Measurements from ENCODE around the gene HM13.

The HM13 gene

DNA sequence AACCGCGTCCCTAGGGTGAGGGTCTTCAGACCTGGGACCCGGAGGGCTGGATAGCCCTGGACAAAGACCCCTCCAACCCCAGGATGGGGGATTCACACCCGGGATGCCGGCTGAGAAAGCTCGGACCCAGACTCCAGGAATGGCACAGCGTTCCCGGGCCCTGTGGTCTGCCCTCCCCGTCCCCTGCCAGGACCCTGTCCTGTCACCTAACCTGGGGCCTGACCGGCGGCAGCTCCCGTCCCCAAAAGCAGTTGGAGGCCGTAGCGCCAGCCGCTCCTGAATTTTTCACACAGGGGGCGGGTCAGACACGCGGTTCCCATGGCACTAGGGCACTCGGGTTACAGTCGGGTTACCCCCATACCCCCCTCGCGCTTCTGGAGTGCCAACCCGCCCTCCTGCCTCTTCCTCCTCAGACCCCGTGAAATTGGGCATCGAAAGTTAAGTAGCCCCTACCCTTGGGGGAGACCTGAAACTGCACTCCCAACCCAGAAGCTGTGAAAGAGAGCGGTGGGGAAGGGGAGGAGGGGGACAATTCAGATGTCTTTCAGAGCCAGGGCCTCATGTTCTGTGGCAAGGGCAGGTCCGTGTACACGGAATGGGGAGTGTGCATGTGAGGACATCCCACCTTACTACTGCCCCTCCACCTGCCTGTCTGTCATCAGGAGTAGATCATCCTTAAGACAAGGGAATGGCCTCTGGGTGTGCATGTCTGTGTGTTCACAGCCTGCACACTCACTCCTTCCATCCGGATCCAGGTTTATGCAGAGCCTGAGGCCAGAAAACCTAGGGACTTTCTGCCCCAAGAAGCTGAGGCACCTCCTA lies 38.6 kb upstream of the HM13 start:
- H3K18ac ChIP-seq (ENCODE audit: low read length) = no peak overlapping the region
- H2BK5ac ChIP-seq (ENCODE audit: low read length) = no peak overlapping the region
- no peak overlapping the region for H4K91ac ChIP-seq (ENCODE audit: low read depth, low read length, poor library complexity)
- H3K27me3 ChIP-seq (ENCODE audit: control insufficient read depth in 3 of 3, insufficient read depth in 3 of 3, low read depth in 1 of 3, low read length in 3 of 3) = peaks cover 0 to 12% (median 0%) of the 10 kb centered on the region in 3 experiments
- H2AK5ac ChIP-seq (ENCODE audit: low read depth, low read length) = no peak overlapping the region
- H2BK120ac ChIP-seq (ENCODE audit: low read depth, low read length) = no peak overlapping the region
- DNase-seq (ENCODE audit: low spot score) = no peak
- H2BK12ac ChIP-seq (ENCODE audit: low read length) = no peak overlapping the region
- no peaks in the 10 kb centered on the region for H3K4me1 ChIP-seq (ENCODE audit: control insufficient read depth in 2 of 2, insufficient read depth in 1 of 2, low read depth in 1 of 2, low read length in 2 of 2)
- H3K9ac ChIP-seq (ENCODE audit: low read depth, low read length, poor library complexity) = no peak overlapping the region
- H3K4ac ChIP-seq (ENCODE audit: low read length) = no peak overlapping the region
- H3K9me3 ChIP-seq (replicated peaks in 1 of 2; ENCODE audit: control insufficient read depth in 2 of 2, insufficient read depth in 1 of 2, low read depth in 1 of 2, low read length in 2 of 2) = peaks cover 0 to 36% of the 10 kb centered on the region in 2 donors
- H3K36me3 ChIP-seq (replicated peaks in 1 of 2; ENCODE audit: control insufficient read depth in 2 of 2, insufficient read depth in 2 of 2, low read length in 2 of 2) = no peaks in the 10 kb centered on the region
- no peak overlapping the region for H2AFZ ChIP-seq (ENCODE audit: low read length)
- no peak overlapping the region for H2BK15ac ChIP-seq (ENCODE audit: low read length)
- H3K27ac ChIP-seq (replicated peaks; ENCODE audit: low read length) = no peak overlapping the region
- H3K14ac ChIP-seq (ENCODE audit: low read length) = no peak overlapping the region
- no peak overlapping the region for H4K8ac ChIP-seq (ENCODE audit: low read depth, low read length)
- H3K4me2 ChIP-seq (ENCODE audit: insufficient read depth, low read length, poor library complexity, severe bottlenecking) = no peak overlapping the region
- no peak overlapping the region for H3K23ac ChIP-seq (ENCODE audit: low read depth, low read length, poor library complexity)
- WGBS, 2 donors (ENCODE audit: extremely low coverage in 2 of 2, insufficient read length in 2 of 2, insufficient replicate concordance in 1 of 2) = no CpG with 5 or more reads among the region's 29 CpGs
- H3K79me1 ChIP-seq (ENCODE audit: low read depth, low read length) = no peaks in the 10 kb centered on the region
- H3K4me3 ChIP-seq (ENCODE audit: low read length in 2 of 2) = no peak overlapping the region

DNA sequence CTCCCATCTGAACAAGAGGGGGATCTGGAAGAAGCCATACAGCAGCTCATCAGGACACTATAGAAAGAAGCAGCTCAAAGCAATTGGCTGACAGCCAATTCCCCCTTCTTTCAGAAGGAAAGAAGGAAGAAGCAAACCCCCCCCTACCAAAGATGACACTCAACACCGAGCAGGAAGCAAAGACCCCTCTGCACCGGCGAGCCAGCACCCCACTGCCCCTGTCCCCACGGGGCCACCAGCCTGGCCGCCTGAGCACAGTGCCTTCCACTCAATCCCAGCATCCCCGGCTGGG lies 38.0 kb upstream of the HM13 start:
- H3K4me2 ChIP-seq (ENCODE audit: insufficient read depth, low read length, poor library complexity, severe bottlenecking) = no peak overlapping the region

DNA sequence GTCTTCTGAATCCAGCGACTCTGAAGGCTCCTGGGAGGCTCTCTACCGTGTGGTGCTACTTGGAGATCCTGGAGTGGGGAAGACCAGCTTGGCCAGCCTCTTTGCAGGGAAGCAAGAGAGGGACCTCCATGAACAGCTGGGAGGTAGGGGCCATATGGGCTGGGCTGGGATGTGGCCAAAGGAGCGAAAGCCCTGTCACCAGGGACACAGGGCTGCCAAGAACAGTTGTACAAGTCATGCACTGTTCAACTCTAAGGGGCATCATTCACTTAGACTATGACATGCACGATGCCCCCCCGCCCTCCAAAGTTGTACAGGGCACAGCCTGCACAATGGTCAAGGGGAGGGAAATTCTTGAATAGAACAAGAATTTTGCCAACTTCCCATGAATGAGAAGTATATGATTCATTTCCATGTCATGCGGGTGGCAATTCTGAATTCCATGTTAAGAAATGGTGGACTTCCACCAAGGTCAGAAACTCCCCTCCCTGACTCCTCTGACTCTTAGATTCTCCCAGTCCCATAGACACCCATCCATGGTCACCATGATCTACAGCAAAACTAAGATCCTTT lies 37.5 kb upstream of the HM13 start:
- Histone ChIP-seq H2AK5ac (ENCODE audit: low read depth, low read length) (no peak overlapping the region), H4K91ac (ENCODE audit: low read depth, low read length, poor library complexity) (no peak overlapping the region), H3K4ac (ENCODE audit: low read length) (no peak overlapping the region), H2BK120ac (ENCODE audit: low read depth, low read length) (no peak overlapping the region), H3K23ac (ENCODE audit: low read depth, low read length, poor library complexity) (no peak overlapping the region), H2BK12ac (ENCODE audit: low read length) (no peak overlapping the region), H3K18ac (ENCODE audit: low read length) (no peak overlapping the region), H3K79me1 (ENCODE audit: low read depth, low read length) (no peaks in the 10 kb centered on the region), H3K27me3 (ENCODE audit: control insufficient read depth in 3 of 3, insufficient read depth in 3 of 3, low read depth in 1 of 3, low read length in 3 of 3) (peaks cover 0 to 12% (median 0%) of the 10 kb centered on the region in 3 experiments), H4K8ac (ENCODE audit: low read depth, low read length) (no peak overlapping the region), H3K9ac (ENCODE audit: low read depth, low read length, poor library complexity) (no peak overlapping the region), H3K4me1 (ENCODE audit: control insufficient read depth in 2 of 2, insufficient read depth in 1 of 2, low read depth in 1 of 2, low read length in 2 of 2) (no peaks in the 10 kb centered on the region), H3K36me3 (replicated peaks in 1 of 2; ENCODE audit: control insufficient read depth in 2 of 2, insufficient read depth in 2 of 2, low read length in 2 of 2) (no peaks in the 10 kb centered on the region), H3K4me3 (ENCODE audit: low read length in 2 of 2) (no peak overlapping the region), H3K14ac (ENCODE audit: low read length) (no peak overlapping the region), H2BK15ac (ENCODE audit: low read length) (no peak overlapping the region), H2BK5ac (ENCODE audit: low read length) (no peak overlapping the region), H3K27ac (replicated peaks; ENCODE audit: low read length) (no peak overlapping the region), H2AFZ (ENCODE audit: low read length) (no peak overlapping the region), H3K9me3 (replicated peaks in 1 of 2; ENCODE audit: control insufficient read depth in 2 of 2, insufficient read depth in 1 of 2, low read depth in 1 of 2, low read length in 2 of 2) (peaks cover 0 to 37% of the 10 kb centered on the region in 2 donors), H3K4me2 (ENCODE audit: insufficient read depth, low read length, poor library complexity, severe bottlenecking) (no peak overlapping the region)
- WGBS, 2 donors (ENCODE audit: extremely low coverage in 2 of 2, insufficient read length in 2 of 2, insufficient replicate concordance in 1 of 2) = no CpG with 5 or more reads among the region's 6 CpGs
- no peak for DNase-seq (ENCODE audit: low spot score)

More for the DNA sequence above, 38.0 kb upstream of the HM13 start:
- H4K8ac ChIP-seq (ENCODE audit: low read depth, low read length) = no peak overlapping the region
- no peak overlapping the region for H3K23ac ChIP-seq (ENCODE audit: low read depth, low read length, poor library complexity)
- no peak overlapping the region for H2BK12ac ChIP-seq (ENCODE audit: low read length)
- no peak overlapping the region for H3K27ac ChIP-seq (replicated peaks; ENCODE audit: low read length)
- peaks cover 0 to 36% of the 10 kb centered on the region in 2 donors for H3K9me3 ChIP-seq (replicated peaks in 1 of 2; ENCODE audit: control insufficient read depth in 2 of 2, insufficient read depth in 1 of 2, low read depth in 1 of 2, low read length in 2 of 2)
- H3K36me3 ChIP-seq (replicated peaks in 1 of 2; ENCODE audit: control insufficient read depth in 2 of 2, insufficient read depth in 2 of 2, low read length in 2 of 2) = no peaks in the 10 kb centered on the region
- H3K9ac ChIP-seq (ENCODE audit: low read depth, low read length, poor library complexity) = no peak overlapping the region
- H2BK15ac ChIP-seq (ENCODE audit: low read length) = no peak overlapping the region
- no CpG with 5 or more reads among the region's 6 CpGs for WGBS, 2 donors (ENCODE audit: extremely low coverage in 2 of 2, insufficient read length in 2 of 2, insufficient replicate concordance in 1 of 2)
- no peak overlapping the region for H2AK5ac ChIP-seq (ENCODE audit: low read depth, low read length)
- no peak overlapping the region for H3K4ac ChIP-seq (ENCODE audit: low read length)
- no peaks in the 10 kb centered on the region for H3K4me1 ChIP-seq (ENCODE audit: control insufficient read depth in 2 of 2, insufficient read depth in 1 of 2, low read depth in 1 of 2, low read length in 2 of 2)
- no peak overlapping the region for H3K18ac ChIP-seq (ENCODE audit: low read length)
- H2AFZ ChIP-seq (ENCODE audit: low read length) = no peak overlapping the region
- no peak overlapping the region for H2BK120ac ChIP-seq (ENCODE audit: low read depth, low read length)
- H4K91ac ChIP-seq (ENCODE audit: low read depth, low read length, poor library complexity) = no peak overlapping the region
- DNase-seq (ENCODE audit: low spot score) = no peak
- no peak overlapping the region for H3K4me3 ChIP-seq (ENCODE audit: low read length in 2 of 2)
- no peak overlapping the region for H2BK5ac ChIP-seq (ENCODE audit: low read length)
- no peak overlapping the region for H3K14ac ChIP-seq (ENCODE audit: low read length)
- H3K79me1 ChIP-seq (ENCODE audit: low read depth, low read length) = no peaks in the 10 kb centered on the region
- peaks cover 0 to 12% (median 0%) of the 10 kb centered on the region in 3 experiments for H3K27me3 ChIP-seq (ENCODE audit: control insufficient read depth in 3 of 3, insufficient read depth in 3 of 3, low read depth in 1 of 3, low read length in 3 of 3)

DNA sequence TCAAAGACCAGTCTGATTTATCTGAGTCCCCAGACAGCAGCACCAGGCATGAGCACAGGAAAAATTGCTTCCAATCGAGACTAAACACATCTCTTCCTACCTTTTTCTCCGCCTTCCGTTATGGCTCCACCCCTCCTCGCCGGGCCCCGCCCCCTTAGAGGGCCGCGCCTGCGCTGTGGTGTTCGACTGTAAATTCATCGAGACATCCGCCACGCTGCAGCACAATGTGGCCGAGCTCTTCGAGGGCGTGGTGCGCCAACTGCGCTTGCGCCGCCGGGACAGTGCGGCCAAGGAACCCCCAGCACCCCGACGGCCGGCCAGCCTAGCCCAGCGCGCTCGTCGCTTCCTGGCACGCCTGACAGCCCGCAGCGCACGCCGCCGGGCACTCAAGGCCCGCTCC lies 30.2 kb upstream of the HM13 start:
- H3K27ac ChIP-seq (replicated peaks; ENCODE audit: low read length) = no peak overlapping the region

More for the DNA sequence above, 30.2 kb upstream of the HM13 start:
- peaks cover 6% of the 10 kb centered on the region for H3K79me1 ChIP-seq (ENCODE audit: low read depth, low read length)
- H2AFZ ChIP-seq (ENCODE audit: low read length) = no peak overlapping the region
- H2BK15ac ChIP-seq (ENCODE audit: low read length) = no peak overlapping the region
- no peaks in the 10 kb centered on the region for H3K36me3 ChIP-seq (replicated peaks in 1 of 2; ENCODE audit: control insufficient read depth in 2 of 2, insufficient read depth in 2 of 2, low read length in 2 of 2)
- no peak overlapping the region for H2BK5ac ChIP-seq (ENCODE audit: low read length)
- H3K4me1 ChIP-seq (ENCODE audit: control insufficient read depth in 2 of 2, insufficient read depth in 1 of 2, low read depth in 1 of 2, low read length in 2 of 2) = no peaks in the 10 kb centered on the region
- H3K4ac ChIP-seq (ENCODE audit: low read length) = no peak overlapping the region
- no peak overlapping the region for H3K4me3 ChIP-seq (ENCODE audit: low read length in 2 of 2)
- no peak overlapping the region for H3K4me2 ChIP-seq (ENCODE audit: insufficient read depth, low read length, poor library complexity, severe bottlenecking)
- peaks cover 0 to 23% (median 0%) of the 10 kb centered on the region in 3 experiments for H3K27me3 ChIP-seq (ENCODE audit: control insufficient read depth in 3 of 3, insufficient read depth in 3 of 3, low read depth in 1 of 3, low read length in 3 of 3)
- peak overlapping the region; percentile 85 for H3K14ac ChIP-seq (ENCODE audit: low read length)
- WGBS, 2 donors (ENCODE audit: extremely low coverage in 2 of 2, insufficient read length in 2 of 2, insufficient replicate concordance in 1 of 2) = no CpG with 5 or more reads among the region's 36 CpGs
- H3K23ac ChIP-seq (ENCODE audit: low read depth, low read length, poor library complexity) = no peak overlapping the region
- H2AK5ac ChIP-seq (ENCODE audit: low read depth, low read length) = no peak overlapping the region
- H4K8ac ChIP-seq (ENCODE audit: low read depth, low read length) = no peak overlapping the region
- H3K9me3 ChIP-seq (replicated peaks in 1 of 2; ENCODE audit: control insufficient read depth in 2 of 2, insufficient read depth in 1 of 2, low read depth in 1 of 2, low read length in 2 of 2) = peaks cover 0 to 26% of the 10 kb centered on the region in 2 donors
- no peak overlapping the region for H4K91ac ChIP-seq (ENCODE audit: low read depth, low read length, poor library complexity)
- H3K18ac ChIP-seq (ENCODE audit: low read length) = no peak overlapping the region
- H2BK12ac ChIP-seq (ENCODE audit: low read length) = no peak overlapping the region
- no peak overlapping the region for H3K9ac ChIP-seq (ENCODE audit: low read depth, low read length, poor library complexity)
- DNase-seq (ENCODE audit: low spot score) = no peak
- no peak overlapping the region for H2BK120ac ChIP-seq (ENCODE audit: low read depth, low read length)
